DMS153 (cell line): ENCODE data around the gene PPP1R14B.

Experiments used
- DNase-seq: peaks from one replicate; lab custom pipeline; 2025; lab: John Stamatoyannopoulos, UW

PPP1R14B gene

DNA sequence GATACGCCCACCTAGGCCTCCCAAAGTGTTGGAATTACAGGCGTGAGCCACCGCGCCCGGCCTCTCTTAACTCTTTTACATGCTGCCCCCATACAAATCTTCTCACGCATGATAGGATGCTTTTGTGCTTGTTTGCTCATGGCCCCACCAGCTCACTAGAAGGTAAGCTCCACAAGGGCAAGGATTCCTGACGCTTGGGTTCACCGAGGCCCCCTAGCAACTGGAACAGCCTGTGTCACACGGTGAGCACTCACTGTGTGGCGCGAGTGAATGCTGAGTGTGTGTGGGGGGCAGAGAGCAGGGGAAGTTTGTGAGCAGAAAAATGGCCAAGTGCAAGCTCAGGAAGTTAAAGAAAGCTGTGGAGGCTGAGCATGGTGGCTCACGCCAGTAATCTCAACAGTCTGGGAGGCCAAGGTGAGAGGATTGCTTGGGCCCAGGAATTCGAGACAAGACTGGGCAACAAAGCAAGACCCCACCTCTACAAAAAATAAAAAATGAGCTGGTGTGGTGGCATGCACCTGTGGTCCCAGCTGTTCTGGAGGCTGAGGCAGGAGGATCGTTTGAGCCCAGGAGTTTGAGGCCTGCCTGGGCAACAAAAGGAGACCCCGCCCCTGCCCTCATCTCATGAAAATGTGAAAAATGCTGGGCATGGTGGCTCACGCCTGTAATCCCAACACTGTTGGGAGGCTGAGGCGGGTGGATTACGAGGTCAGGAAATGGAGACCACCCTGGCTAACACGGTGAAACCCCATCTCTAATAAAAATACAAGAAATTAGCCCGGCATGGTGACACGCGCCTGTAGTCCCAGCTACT lies 35.4 kb upstream of the PPP1R14B start:
- DNase-seq, result no peak

DNA sequence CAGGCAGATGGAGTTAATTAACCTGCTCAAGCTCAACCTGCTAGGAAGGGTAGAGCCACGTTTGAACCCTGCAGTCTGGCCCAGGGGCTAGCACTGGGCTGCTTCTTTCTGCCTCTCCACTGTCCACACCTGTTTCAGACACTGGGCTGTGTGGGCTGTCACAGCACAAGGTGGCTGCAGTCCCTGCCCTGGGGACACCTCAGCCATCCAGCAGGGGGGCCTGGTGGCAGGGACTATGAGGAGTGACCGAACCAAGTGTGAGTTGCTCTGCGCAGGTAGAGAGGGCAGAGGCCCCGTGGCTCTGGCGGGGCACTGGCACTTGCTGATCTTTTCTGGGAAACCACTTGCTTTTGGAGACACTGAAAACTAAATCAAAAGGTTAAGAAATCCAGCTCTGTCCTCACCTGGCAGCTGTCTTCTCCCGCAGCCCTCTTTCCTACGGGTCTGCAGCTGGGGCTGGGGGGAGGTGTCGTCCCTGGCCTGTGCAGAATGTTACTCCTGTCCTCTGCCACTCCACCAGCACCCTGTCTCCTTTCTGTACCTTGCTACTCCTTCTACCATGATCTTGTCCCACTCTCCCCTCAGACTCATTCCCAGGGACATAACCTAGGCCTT lies 31.9 kb upstream of the PPP1R14B start:
- no peak for DNase-seq

GRCh38 chr11:64276653-64277431 lies 30.1 kb upstream of the PPP1R14B start:
- DNase-seq, result no peak

- DNase-seq, result no peak
These were observed 29.1 kb upstream of the PPP1R14B start for GRCh38 chr11:64275841-64276240.

DNA sequence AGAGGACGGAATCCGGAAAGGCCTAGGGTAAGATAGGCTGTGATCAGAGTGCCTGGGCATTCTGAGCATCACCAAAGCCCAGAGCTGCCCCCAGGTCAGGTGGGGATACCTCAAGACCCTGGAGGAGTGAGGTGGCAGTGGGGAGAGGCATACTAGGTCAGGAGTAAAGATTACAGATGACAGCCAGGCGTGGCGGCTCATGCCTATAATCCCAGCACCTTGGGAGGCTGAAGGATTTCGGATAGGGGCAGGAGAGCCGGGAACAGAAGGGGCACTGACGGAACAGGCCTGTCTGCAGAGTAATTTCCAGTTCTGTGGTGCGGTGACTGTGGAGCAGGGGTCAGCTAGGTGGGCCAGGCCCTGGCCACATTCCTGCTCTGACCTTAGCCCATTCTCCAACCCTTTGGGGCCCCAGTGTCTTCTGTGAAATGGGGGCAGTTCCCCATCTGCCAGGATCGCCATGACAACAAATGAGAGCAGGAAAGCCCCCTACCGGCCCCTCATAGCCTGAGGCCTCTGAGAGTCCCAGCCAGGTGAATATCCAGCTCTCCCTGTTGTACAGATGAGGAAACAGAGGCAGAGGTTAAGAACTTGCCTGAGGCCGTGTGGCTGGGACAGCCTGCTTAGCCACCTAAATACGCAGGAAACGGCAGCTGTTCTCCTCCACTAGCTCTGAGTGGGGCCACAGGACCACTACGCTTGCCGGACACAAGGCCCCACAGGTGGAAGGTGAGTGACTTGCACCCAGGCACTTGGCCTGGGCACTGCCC lies 28.5 kb upstream of the PPP1R14B start:
- no peak for DNase-seq

DNA sequence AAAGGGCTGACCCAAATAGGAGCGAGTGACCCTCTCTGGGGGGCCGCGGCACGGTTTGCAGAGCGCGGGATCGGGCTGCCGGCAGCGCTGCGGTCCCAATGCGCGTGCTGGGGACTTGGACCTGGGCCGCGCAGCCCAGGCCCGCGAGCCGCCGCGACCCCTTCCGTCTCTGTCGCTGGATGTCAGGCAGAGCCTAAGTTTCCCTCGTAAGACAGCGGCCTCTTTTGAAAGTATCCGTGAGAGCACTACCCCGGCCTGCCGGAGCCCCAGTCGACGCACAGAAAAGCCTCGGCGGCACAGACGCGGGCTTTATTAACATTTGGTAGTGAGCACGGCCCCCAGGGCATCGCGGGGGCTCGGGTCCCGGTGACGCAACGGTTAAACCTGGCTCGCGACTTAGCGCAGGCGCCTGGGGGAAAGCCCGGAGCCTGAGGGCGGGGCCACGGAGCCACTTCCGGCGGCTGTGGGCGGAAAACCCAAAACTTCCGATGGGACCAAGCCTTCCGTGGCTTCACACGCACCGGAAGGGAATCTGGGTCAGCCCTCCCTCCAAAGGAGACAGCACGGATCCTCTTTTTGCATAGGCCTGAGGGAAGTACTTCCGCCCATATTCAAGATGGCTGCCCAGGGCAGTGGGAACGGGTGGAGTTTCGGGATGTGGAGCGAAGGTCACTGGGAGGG lies 22.9 kb upstream of the PPP1R14B start:
- DNase-seq, result peak; percentile 99

GRCh38 chr11:64268893-64269539 lies 22.3 kb upstream of the PPP1R14B start:
- no peak for DNase-seq

DNA sequence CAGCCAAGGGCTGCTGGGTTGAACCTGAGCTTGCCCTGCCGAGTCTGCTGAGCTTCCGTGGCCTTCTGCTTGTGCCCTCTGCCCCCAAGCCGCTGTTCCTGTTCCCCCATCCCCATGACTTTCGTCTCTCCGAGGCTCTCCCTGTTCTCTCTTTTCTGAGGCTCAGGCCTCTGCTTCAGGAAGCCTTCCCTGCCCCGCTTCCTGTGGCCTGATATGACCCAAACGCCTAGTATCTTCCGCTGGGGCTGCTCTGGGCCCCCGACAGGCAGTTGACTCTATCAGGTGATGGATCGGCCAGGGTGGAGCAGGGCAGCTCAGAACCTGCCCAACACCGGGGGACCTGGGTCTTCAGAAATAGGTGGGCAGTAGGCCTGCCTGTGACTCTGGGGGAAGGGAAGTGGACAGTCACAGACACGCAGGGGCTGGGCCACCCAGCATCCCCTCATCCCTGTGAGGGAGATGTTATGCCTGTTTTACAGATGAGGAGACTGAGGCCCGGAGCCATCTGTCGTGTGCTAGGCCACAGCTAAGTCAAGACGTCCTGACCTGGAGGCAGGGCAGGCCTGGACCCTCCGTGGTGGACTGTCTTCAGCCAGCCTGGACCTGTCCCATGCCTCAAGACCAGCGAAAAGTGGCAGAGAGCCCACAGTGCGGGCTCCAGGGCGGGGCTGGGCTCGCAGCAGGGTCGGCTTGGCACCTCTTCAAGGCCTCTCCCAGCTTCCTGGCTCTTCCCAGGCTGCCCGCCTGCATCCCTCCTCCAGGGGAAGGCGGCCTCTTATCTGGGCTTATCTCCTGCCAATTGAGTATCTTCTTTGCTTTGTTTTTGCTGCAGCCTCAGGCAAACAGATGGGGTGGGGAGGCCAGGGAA lies 21.5 kb upstream of the PPP1R14B start:
- DNase-seq, result no peak

GRCh38 chr11:64267207-64267945 lies 20.6 kb upstream of the PPP1R14B start:
- no peak for DNase-seq

- no peak for DNase-seq
These were observed 19.6 kb upstream of the PPP1R14B start for GRCh38 chr11:64266339-64266738.

DNA sequence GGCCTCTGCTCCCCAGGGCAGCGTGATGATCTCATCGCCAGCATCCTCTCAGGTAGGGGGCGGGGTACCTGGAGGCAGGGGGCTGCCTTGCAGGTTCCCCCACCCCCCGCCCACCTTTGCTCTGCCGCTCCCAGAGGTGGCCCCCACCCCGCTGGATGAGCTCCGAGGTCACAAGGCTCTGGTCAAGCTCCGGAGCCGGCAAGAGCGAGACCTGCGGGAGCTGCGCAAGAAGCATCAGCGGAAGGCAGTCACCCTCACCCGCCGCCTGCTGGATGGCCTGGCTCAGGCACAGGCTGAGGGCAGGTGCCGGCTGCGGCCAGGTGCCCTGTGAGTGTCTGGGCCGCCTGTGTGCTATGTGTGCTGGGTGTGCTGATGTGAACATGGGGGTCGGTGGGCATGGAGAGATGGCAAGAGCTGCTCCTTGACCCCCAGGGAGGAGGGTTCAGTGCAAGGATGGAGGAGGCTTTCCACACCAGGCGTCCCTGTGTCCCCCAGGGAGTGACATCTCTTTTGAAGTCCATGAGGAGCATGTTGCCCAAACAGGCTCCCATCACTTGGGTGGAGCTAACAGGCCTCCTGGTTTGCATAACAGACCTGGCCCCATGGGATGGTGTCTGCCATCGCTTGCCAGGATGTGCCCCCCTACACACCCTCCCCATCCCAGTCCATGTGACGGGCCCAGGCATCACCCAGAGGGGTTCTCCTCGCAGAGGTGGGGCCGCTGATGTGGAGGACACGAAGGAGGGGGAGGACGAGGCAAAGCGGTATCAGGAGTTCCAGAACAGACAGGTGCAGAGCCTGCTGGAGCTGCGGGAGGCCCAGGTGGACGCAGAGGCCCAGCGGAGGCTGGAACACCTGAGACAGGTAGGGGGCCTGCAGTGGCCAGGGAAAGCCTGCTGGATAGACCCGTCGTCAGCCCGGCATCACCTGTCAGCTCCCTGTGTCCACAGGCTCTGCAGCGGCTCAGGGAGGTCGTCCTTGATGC lies 18.7 kb upstream of the PPP1R14B start:
- no peak for DNase-seq

DNA sequence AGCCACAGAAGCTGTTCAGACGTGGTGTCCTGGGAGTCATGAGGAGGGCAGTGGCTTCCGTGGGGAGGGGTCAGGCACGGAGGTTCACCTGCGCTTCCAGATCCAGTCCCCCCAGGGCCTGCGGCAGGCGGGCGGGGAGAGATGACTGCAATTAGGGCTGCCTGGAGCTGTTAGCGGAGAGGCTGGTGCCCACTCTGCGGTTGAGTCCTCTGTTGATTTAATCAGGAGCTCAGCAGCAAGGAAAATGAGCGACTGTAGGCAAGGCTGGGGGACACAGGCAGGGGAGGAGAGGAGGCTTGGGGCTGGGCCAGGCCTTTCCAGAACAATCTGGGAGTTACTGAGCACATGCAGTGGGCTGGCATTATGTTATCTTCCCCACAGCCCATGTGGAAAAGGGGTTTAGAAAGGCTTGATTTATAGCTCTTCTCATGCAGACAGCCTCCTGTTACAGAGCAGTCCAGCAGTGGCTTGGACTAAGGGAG lies 17.7 kb upstream of the PPP1R14B start:
- no peak for DNase-seq

DNA sequence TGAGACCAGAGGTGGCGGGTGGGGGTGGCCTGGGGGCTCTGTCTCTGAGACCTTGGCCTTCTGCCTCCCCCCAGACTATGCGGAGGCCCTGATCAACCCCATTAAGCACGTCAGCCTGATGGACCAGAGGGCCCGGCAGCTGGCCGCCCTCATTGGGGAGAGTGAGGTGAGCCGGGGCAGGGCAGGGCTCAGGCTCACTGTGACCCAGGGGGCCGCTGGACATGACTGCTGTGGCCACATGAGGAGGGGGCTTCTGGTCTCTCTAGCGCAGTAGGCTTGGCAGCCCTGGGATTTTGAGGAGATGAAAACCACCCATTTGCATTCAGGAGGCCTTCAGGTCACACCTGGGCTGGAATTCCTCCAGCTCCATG lies 17.2 kb upstream of the PPP1R14B start:
- no peak for DNase-seq

DNA sequence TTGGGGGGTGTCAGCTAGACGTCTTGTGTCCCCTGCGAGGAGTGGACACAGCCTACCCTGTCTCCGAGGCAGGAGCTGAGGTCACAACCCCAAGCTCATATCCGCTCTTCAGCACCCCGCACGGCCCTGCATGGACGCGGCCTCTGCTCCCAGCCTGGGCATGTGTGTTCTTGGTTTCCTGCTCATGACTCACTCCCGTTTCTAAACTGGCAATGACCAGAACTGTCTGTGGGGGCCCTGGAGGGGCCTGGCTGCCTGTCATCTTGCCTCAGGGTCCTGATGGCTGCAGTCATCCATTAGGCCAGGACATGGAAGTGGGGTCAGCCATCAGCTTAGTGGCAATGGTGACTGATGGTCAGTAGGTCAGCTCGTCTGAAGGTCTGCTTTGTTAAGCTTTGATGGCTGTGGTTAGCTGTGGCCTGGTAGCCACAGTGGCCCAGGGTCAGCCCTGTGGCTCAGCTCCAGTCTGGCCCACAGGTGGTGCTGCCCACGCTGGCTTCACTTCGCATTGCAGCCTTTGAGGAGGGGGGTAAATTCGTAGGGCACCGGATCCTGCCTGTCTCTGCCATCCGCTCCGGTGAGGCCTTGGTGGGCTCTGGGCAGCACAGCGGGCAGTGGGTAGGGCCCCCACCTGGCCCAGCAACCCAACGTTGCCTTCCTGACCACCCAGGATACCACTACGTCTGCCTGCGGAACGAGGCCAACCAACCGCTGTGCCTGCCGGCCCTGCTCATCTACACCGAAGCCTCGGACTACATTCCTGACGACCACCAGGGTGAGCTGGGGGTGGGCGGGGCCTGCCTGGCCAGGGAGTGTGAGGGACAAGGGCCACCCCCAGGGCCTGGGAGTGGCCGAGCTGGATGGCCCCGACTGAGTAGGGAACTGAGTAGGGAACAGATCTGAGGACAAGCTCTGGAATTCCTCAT lies 16.5 kb upstream of the PPP1R14B start:
- DNase-seq, result no peak

- DNase-seq, result no peak
These were observed 15.7 kb upstream of the PPP1R14B start for GRCh38 chr11:64262271-64263002.

DNA sequence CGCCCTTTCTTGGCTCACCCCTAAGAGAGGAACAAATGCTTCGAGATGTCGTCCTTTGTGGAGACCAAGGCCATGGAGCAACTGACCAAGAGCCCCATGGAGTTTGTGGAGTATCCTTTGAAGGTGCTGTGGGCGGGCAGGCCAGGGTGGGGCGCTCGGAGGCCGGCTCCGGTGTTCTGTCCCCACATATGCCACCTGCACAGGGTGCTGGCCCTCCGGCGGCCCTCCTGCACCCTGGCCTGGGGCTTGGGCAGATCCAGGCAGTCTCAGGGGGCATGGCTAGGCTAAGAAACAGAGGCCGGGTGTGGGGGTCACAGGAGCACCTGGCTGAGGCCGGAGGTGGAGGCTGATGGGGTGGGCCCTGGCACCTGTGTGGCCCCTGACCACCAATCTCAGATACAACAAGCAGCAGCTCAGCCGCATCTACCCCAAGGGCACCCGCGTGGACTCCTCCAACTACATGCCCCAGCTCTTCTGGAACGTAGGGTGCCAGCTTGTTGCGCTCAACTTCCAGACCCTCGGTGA lies 14.9 kb upstream of the PPP1R14B start:
- DNase-seq, result no peak
